HCT116 (cell line): ENCODE results near the gene EDEM3.

ENCODE experiments used
- ATF3 ChIP-seq: IDR thresholded peaks from 2 replicates; pipeline ENCODE4 v1.6.1; 2012
- CTCF ChIP-seq, 3 experiments: fragments of 200-600 bp in 1 of 3; sonication (generic) in 1 of 3; IDR thresholded peaks in 2 of 3; conservative IDR thresholded peaks in 1 of 3; 2 replicates each; pipeline ENCODE4 v1.5.1; 2012 to 2017; ENCODE audit warnings: low read depth in 2 of 3, low read length in 2 of 3, antibody characterized with exemption in 1 of 3, borderline replicate concordance in 1 of 3, control low read depth in 1 of 3, mild to moderate bottlenecking in 1 of 3, mixed read lengths in 1 of 3, mixed run types in 1 of 3, moderate library complexity in 1 of 3; ENCODE audit not compliant: insufficient read depth in 1 of 3
- EGR1 ChIP-seq: IDR thresholded peaks from 2 replicates; pipeline ENCODE4 v1.6.1; 2012; ENCODE audit warnings: low read depth
- EZH2 ChIP-seq: fragments of 200-600 bp; sonication (generic); IDR thresholded peaks from 2 replicates; pipeline ENCODE4 v1.6.1; 2017; ENCODE audit warnings: antibody characterized with exemption, mixed run types
- FOSL1 ChIP-seq: IDR thresholded peaks from 2 replicates; pipeline ENCODE4 v1.6.1; 2012; ENCODE audit warnings: low read depth
- JUND ChIP-seq: IDR thresholded peaks from 2 replicates; pipeline ENCODE4 v1.6.1; 2012
- POLR2A ChIP-seq: IDR thresholded peaks from 2 replicates; pipeline ENCODE4 v1.7.0; 2011; ENCODE audit warnings: borderline replicate concordance; ENCODE audit not compliant: insufficient read depth, insufficient read length; ENCODE audit errors: extremely low read depth
- RAD21 ChIP-seq: IDR thresholded peaks from 2 replicates; pipeline ENCODE4 v1.6.1; 2012; ENCODE audit warnings: low read depth, mild to moderate bottlenecking
- REST ChIP-seq: IDR thresholded peaks from 2 replicates; pipeline ENCODE4 v1.6.1; 2012; ENCODE audit warnings: low read depth

GRCh38 chr1:184693011-184693410, 61.6 kb downstream of the EDEM3 start:
- TF ChIP-seq CTCF (IDR thresholded peaks at IDR 0.05 in 2 of 3, conservative IDR thresholded peaks at IDR 0.05 in 1 of 3; ENCODE audit: borderline replicate concordance in 1 of 3, insufficient read depth in 1 of 3, low read depth in 2 of 3, low read length in 2 of 3), result no peak
- TF ChIP-seq REST, result no peak
- no peak for TF ChIP-seq FOSL1
- no peak for TF ChIP-seq EZH2
- no peak for TF ChIP-seq RAD21
- TF ChIP-seq POLR2A, result no peak
- TF ChIP-seq ATF3, result no peak
- TF ChIP-seq JUND, result no peak
- no peak for TF ChIP-seq EGR1
